Left forelimb (tissue), 1 donor: ENCODE results near the gene KRT85.
"Not testable (repeated sequence)": the region's sequence is repeated elsewhere in the genome, so short reads cannot be mapped to it uniquely, and the experiment has no call there.

Experiments used
- DNase-seq: peaks from one replicate; pipeline ENCODE4 v3.0.0-alpha.2; 2018; ENCODE audit warnings: low spot score

KRT85 gene

GRCh38 chr12:52349196-52349595 lies 18.1 kb downstream of the KRT85 start:
- DNase-seq = no peak

- DNase-seq = no peak
These were observed 19.4 kb downstream of the KRT85 start for GRCh38 chr12:52347551-52348510.

- DNase-seq = no peak
These were observed 20.3 kb downstream of the KRT85 start for GRCh38 chr12:52347016-52347415.

- no peak for DNase-seq
These were observed 20.7 kb downstream of the KRT85 start for GRCh38 chr12:52346593-52346992.

- not testable (repeated sequence) for DNase-seq
These were observed 22.2 kb downstream of the KRT85 start for GRCh38 chr12:52345041-52345440.

GRCh38 chr12:52344111-52344510 lies 23.2 kb downstream of the KRT85 start:
- DNase-seq = no peak

GRCh38 chr12:52343550-52343949 lies 23.7 kb downstream of the KRT85 start:
- no peak for DNase-seq

- no peak for DNase-seq
These were observed 24.3 kb downstream of the KRT85 start for GRCh38 chr12:52342781-52343490.

GRCh38 chr12:52341066-52341580 lies 26.2 kb downstream of the KRT85 start:
- no peak for DNase-seq

- no peak for DNase-seq
These were observed 28.9 kb downstream of the KRT85 start for GRCh38 chr12:52338241-52338960.

- DNase-seq = no peak
These were observed 30.2 kb downstream of the KRT85 start for GRCh38 chr12:52337054-52337453.

- no peak for DNase-seq
These were observed 30.6 kb downstream of the KRT85 start for GRCh38 chr12:52336641-52337040.

GRCh38 chr12:52335598-52336262 lies 31.6 kb downstream of the KRT85 start:
- DNase-seq = no peak

- no peak for DNase-seq
These were observed 33.1 kb downstream of the KRT85 start for GRCh38 chr12:52334185-52334584.

- no peak for DNase-seq
These were observed 34.0 kb downstream of the KRT85 start for GRCh38 chr12:52333321-52333720.

GRCh38 chr12:52332381-52332780 lies 34.9 kb downstream of the KRT85 start:
- DNase-seq = no peak

- DNase-seq = no peak
These were observed 35.4 kb downstream of the KRT85 start for GRCh38 chr12:52331833-52332232.

- DNase-seq = no peak
These were observed 36.2 kb downstream of the KRT85 start for GRCh38 chr12:52331039-52331438.

GRCh38 chr12:52327830-52328500 lies 39.3 kb downstream of the KRT85 start:
- DNase-seq = no peak

- DNase-seq = no peak
These were observed 40.0 kb downstream of the KRT85 start for GRCh38 chr12:52327052-52327829.

GRCh38 chr12:52324153-52324444 lies 43.2 kb downstream of the KRT85 start:
- no peak for DNase-seq
